Activated CD4-positive, alpha-beta T cell treated with anti-CD3 and anti-CD28 coated beads, Interleukin-2, amount 50 U/mL, for 16 hours (primary cell): ENCODE measurements around the gene CHP1.
A peak's percentile ranks its signal among the peaks of the same experiment; 100 is the strongest.
"Not testable (repeated sequence)": the region's sequence is repeated elsewhere in the genome, so short reads cannot be mapped to it uniquely, and the experiment has no call there.

Experiments
- DNase-seq: peaks from one replicate; pipeline ENCODE4 v3.0.0-alpha.2; 2020

CHP1 gene

GRCh38 chr15:41258750-41259471, 27.8 kb downstream of the CHP1 start:
- DNase-seq: no peak

- no peak for DNase-seq
These were observed 28.6 kb downstream of the CHP1 start for GRCh38 chr15:41259546-41260189.

GRCh38 chr15:41260924-41261323, 29.9 kb downstream of the CHP1 start:
- not testable (repeated sequence) for DNase-seq

GRCh38 chr15:41262571-41262970, 31.5 kb downstream of the CHP1 start:
- no peak for DNase-seq

- DNase-seq: no peak
These were observed 32.9 kb downstream of the CHP1 start for GRCh38 chr15:41263891-41264351.

GRCh38 chr15:41269887-41270286, 38.8 kb downstream of the CHP1 start:
- DNase-seq: no peak

- DNase-seq: peak; percentile 16
These were observed 45.8 kb downstream of the CHP1 start for GRCh38 chr15:41276831-41277230.

- DNase-seq: no peak
These were observed 47.3 kb downstream of the CHP1 start for GRCh38 chr15:41278319-41278718.

- DNase-seq: no peak
These were observed 48.6 kb downstream of the CHP1 start for GRCh38 chr15:41279535-41280283.

- DNase-seq: no peak
These were observed 50.2 kb downstream of the CHP1 start for GRCh38 chr15:41281236-41281635.

GRCh38 chr15:41282436-41282835, 51.4 kb downstream of the CHP1 start:
- DNase-seq: not testable (repeated sequence)

GRCh38 chr15:41282980-41283652, 52.0 kb downstream of the CHP1 start:
- DNase-seq: not testable (repeated sequence)

- DNase-seq: peak; percentile 99
These were observed 52.8 kb downstream of the CHP1 start for GRCh38 chr15:41283653-41284426.

GRCh38 chr15:41284427-41285177, 53.5 kb downstream of the CHP1 start:
- peak; percentile 48 for DNase-seq

- peak; percentile 12 for DNase-seq
These were observed 54.2 kb downstream of the CHP1 start for GRCh38 chr15:41285285-41285684.

GRCh38 chr15:41286665-41287333, 55.7 kb downstream of the CHP1 start:
- no peak for DNase-seq

GRCh38 chr15:41288464-41288863, 57.4 kb downstream of the CHP1 start:
- no peak for DNase-seq

GRCh38 chr15:41289953-41290352, 58.9 kb downstream of the CHP1 start:
- DNase-seq: no peak

- DNase-seq: peak; percentile 10
These were observed 60.1 kb downstream of the CHP1 start for GRCh38 chr15:41291065-41291631.

- DNase-seq: no peak
These were observed 61.5 kb downstream of the CHP1 start for GRCh38 chr15:41292521-41292920.

GRCh38 chr15:41301139-41301538, 70.1 kb downstream of the CHP1 start:
- DNase-seq: not testable (repeated sequence)
